IMR-90 (cell line): ENCODE measurements around the gene SEZ6L. TPM values are rescaled to one million over a fixed set of nuclear protein-coding genes. Genes with fewer than 3 reads are reported as not detected.
A peak's percentile ranks its signal among the peaks of the same experiment; 100 is the strongest.

Experiments used
- ATAC-seq: fragments of 200-7000 bp; cut with Tn5 transposase; 2 replicates; pipeline ENCODE4 v1.9.1; 2020; ENCODE audit warnings: low read depth, mild to moderate bottlenecking, moderate library complexity
- BruUV-seq: library from RNA; stranded (reverse); fragments of 400-500 nt; replicated peaks from 2 replicates; lab custom pipeline; 2021; lab: Mats Ljungman, UMichigan
- CTCF ChIA-PET: fragments of 300-600 bp; formaldehyde crosslinking; extraction: SDS; loops from one replicate; lab custom pipeline; 2021; ENCODE audit warnings: antibody characterized with exemption; lab: Yijun Ruan, JAX
- POLR2A ChIA-PET: fragments of 300-600 bp; sonication (Branson Sonifier 250); formaldehyde crosslinking; loops from one replicate; lab custom pipeline; 2022; ENCODE audit warnings: antibody characterized with exemption; ENCODE audit not compliant: unreplicated experiment; lab: Charles Lee
- DNase-seq: peaks from one replicate; pipeline ENCODE4 v3.0.0; 2013
- H2AFZ ChIP-seq: replicated peaks from 2 replicates; pipeline ENCODE3; 2013; ENCODE audit warnings: low read length, mild to moderate bottlenecking; ENCODE audit not compliant: poor library complexity
- H2AK5ac ChIP-seq: 2 replicates; pipeline ENCODE4 v1.6.1; 2013; ENCODE audit warnings: low read depth, low read length, inconsistent platforms
- H2AK9ac ChIP-seq: replicated peaks from 2 replicates; pipeline ENCODE3; 2013; ENCODE audit warnings: mild to moderate bottlenecking, low read depth, low read length, moderate library complexity; ENCODE audit not compliant: poor library complexity
- H2BK120ac ChIP-seq: 2 replicates; pipeline ENCODE4 v1.6.1; 2013; ENCODE audit warnings: low read depth, low read length, inconsistent platforms
- H2BK15ac ChIP-seq: 3 replicates; pipeline ENCODE4 v1.6.1; 2013; ENCODE audit warnings: low read depth, low read length, inconsistent platforms
- H2BK20ac ChIP-seq: 2 replicates; pipeline ENCODE4 v1.6.1; 2013; ENCODE audit warnings: low read depth, mild to moderate bottlenecking, inconsistent platforms, low read length, moderate library complexity
- H2BK5ac ChIP-seq: 2 replicates; pipeline ENCODE4 v1.6.1; 2013; ENCODE audit warnings: mild to moderate bottlenecking, low read depth, low read length, inconsistent platforms; ENCODE audit not compliant: poor library complexity, severe bottlenecking
- H3K14ac ChIP-seq: replicated peaks from 2 replicates; pipeline ENCODE4 v1.6.1; 2013; ENCODE audit warnings: low read depth, low read length, inconsistent platforms
- H3K18ac ChIP-seq: 2 replicates; pipeline ENCODE4 v1.6.1; 2013; ENCODE audit warnings: low read depth, low read length, control low read depth
- H3K23ac ChIP-seq: 2 replicates; pipeline ENCODE4 v1.6.1; 2013; ENCODE audit warnings: low read depth, low read length, inconsistent platforms
- H3K27ac ChIP-seq: 2 replicates; pipeline ENCODE4 v1.5.1; 2013; ENCODE audit warnings: mild to moderate bottlenecking, control low read depth, low read length; ENCODE audit not compliant: insufficient read depth
- H3K27me3 ChIP-seq: 2 replicates; pipeline ENCODE4 v1.6.1; 2013; ENCODE audit warnings: low read length; ENCODE audit not compliant: control insufficient read depth, insufficient read depth
- H3K36me3 ChIP-seq: 2 replicates; pipeline ENCODE4 v1.6.1; 2013; ENCODE audit warnings: low read length, mixed read lengths; ENCODE audit not compliant: control insufficient read depth, insufficient read depth
- H3K4ac ChIP-seq: 2 replicates; pipeline ENCODE4 v1.6.1; 2013; ENCODE audit warnings: low read depth, low read length, inconsistent platforms
- H3K4me1 ChIP-seq: 2 replicates; pipeline ENCODE4 v1.6.1; 2013; ENCODE audit warnings: low read length, mixed read lengths; ENCODE audit not compliant: control insufficient read depth, insufficient read depth
- H3K4me2 ChIP-seq: 2 replicates; pipeline ENCODE4 v1.6.1; 2013; ENCODE audit warnings: low read depth, mild to moderate bottlenecking, control low read depth, low read length, moderate library complexity
- H3K4me3 ChIP-seq: 2 replicates; pipeline ENCODE4 v1.5.1; 2013; ENCODE audit warnings: low read depth, mild to moderate bottlenecking, control low read depth, low read length, moderate library complexity; ENCODE audit not compliant: insufficient read depth
- H3K56ac ChIP-seq: 2 replicates; pipeline ENCODE4 v1.6.1; 2013; ENCODE audit warnings: low read length, inconsistent platforms; ENCODE audit not compliant: insufficient read depth; ENCODE audit errors: extremely low read depth
- H3K79me1 ChIP-seq, 2 experiments: 2 replicates each; pipeline ENCODE4 v1.6.1; 2013; ENCODE audit warnings: low read length in 2 of 2, inconsistent platforms in 1 of 2, low read depth in 1 of 2
- H3K9ac ChIP-seq: 2 replicates; pipeline ENCODE4 v1.6.1; 2013; ENCODE audit warnings: low read depth, low read length, control low read depth
- H3K9me1 ChIP-seq: 2 replicates; pipeline ENCODE4 v1.6.1; 2013; ENCODE audit warnings: low read length, inconsistent platforms; ENCODE audit not compliant: insufficient read depth
- H3K9me3 ChIP-seq: 2 replicates; pipeline ENCODE4 v1.6.1; 2013; ENCODE audit warnings: low read length; ENCODE audit not compliant: control insufficient read depth, insufficient read depth
- H4K20me1 ChIP-seq: 2 replicates; pipeline ENCODE4 v1.6.1; 2013; ENCODE audit warnings: low read length, inconsistent platforms; ENCODE audit not compliant: insufficient read depth
- H4K5ac ChIP-seq: 2 replicates; pipeline ENCODE4 v1.6.1; 2013; ENCODE audit warnings: mild to moderate bottlenecking, low read depth, low read length, control low read depth
- H4K8ac ChIP-seq, 2 experiments: 2 replicates each; pipeline ENCODE4 v1.6.1; 2013; ENCODE audit warnings: low read depth in 2 of 2, low read length in 2 of 2, control low read depth in 1 of 2, inconsistent platforms in 1 of 2
- H4K91ac ChIP-seq: 2 replicates; pipeline ENCODE4 v1.6.1; 2013; ENCODE audit warnings: low read depth, low read length, inconsistent platforms; ENCODE audit not compliant: insufficient read depth
- BHLHE40 ChIP-seq: fragments of 150-350 bp; IDR thresholded peaks from 2 replicates; pipeline ENCODE4 v1.6.1; 2016; ENCODE audit warnings: mild to moderate bottlenecking, low read depth, low read length
- WGBS, 2 experiments: methylation state at CpG; one replicate each; pipeline versions ENCODE4 v1.1.5 to v1.1.7; 2013; ENCODE audit warnings: missing lambda C conversion rate in 2 of 2; ENCODE audit not compliant: insufficient read length in 1 of 2; ENCODE audit errors: extremely low coverage in 2 of 2; 5-methylcytosine and 5-hydroxymethylcytosine counted together
- dilution Hi-C: fragments of 300-500 bp; cut with HindIII; formaldehyde crosslinking; loops from one replicate; pipeline ENCODE4 v1.14.3; 2018; ENCODE audit warnings: low sequenced_read_pairs; ENCODE audit not compliant: unreplicated experiment
- in situ Hi-C: fragments of 300-500 bp; cut with MboI; formaldehyde crosslinking; loops from 3 replicates; pipeline ENCODE4 v1.14.3; 2019; ENCODE audit warnings: low sequenced_read_pairs, inconsistent platforms, mixed read lengths
- intact Hi-C: fragments of 100-400 bp; cut with micrococcal nuclease; formaldehyde crosslinking; loops from 2 replicates; pipeline ENCODE4 v1.10.0; 2022
- polyA plus RNA-seq, 3 experiments: library from polyadenylated mRNA; depleted of rRNA; stranded (reverse); fragments of >200 nt; gene quantifications; 2 replicates each; pipeline ENCODE4 v1.2.3, GENCODE V29; 2012; ENCODE audit warnings: low replicate concordance in 1 of 3
- total RNA-seq: library from RNA; depleted of rRNA; stranded (reverse); fragments of >200 nt; gene quantifications from 2 replicates; pipeline ENCODE4 v1.2.3, GENCODE V29; 2012
- TF ChIP-seq, protein P1 (sequence below): fragments of 150-350 bp; IDR thresholded peaks from 2 replicates; pipeline ENCODE4 v1.6.1; 2017; ENCODE audit warnings: mild to moderate bottlenecking, antibody characterized with exemption, low read length, low read depth

Gene SEZ6L
- total and polyA plus RNA-seq, 2 of the 4 experiments (the other 2 are of a cell fraction): not detected

DNA sequence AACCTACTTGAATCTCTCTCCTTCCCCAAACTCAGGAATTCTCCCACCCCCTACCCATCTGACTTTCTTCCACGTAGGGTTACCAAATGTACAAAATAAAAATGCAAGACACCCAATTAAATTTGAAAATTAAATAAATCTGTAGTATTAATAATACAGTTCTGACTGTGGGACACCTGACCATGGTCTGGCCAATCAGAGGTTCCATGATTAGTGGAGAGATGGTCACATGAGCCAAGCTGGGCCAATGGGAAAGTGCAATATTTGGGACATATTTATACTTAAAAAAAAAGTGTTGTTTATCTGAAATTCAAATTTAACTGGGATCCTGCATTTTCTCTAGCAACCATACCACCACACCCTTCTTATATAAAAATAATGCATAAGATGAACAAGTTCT lies 230.0 kb downstream of the SEZ6L start:
- Histone ChIP-seq H4K8ac (no peak overlapping the region), H2BK5ac (no peak overlapping the region), H3K14ac (no peak overlapping the region), H2AFZ (no peak overlapping the region), H3K56ac (no peak overlapping the region), H2BK15ac (no peak overlapping the region), H2AK9ac (no peak overlapping the region), H2BK120ac (no peak overlapping the region), H3K27ac (no peak overlapping the region), H3K23ac (no peak overlapping the region), H3K36me3 (no peaks in the 10 kb centered on the region), H3K4me2 (no peak overlapping the region), H4K20me1 (no peaks in the 10 kb centered on the region), H3K9me1 (no peaks in the 10 kb centered on the region), H3K27me3 (peaks cover 14% of the 10 kb centered on the region), H3K4ac (no peak overlapping the region), H3K18ac (no peak overlapping the region), H3K79me1 (no peaks in the 10 kb centered on the region), H4K91ac (no peak overlapping the region), H4K5ac (no peak overlapping the region), H3K9ac (no peak overlapping the region), H3K4me1 (no peaks in the 10 kb centered on the region), H2BK20ac (no peak overlapping the region), H3K4me3 (no peak overlapping the region), H2AK5ac (no peak overlapping the region), H3K9me3 (no peaks in the 10 kb centered on the region)
- DNase-seq (no peak), ATAC-seq (no peak)
- dilution Hi-C loops: no loop called here
- intact Hi-C loops: loop anchor here (5.0 kb wide), 1 partner anchor 268 kb away; no protein-coding TSS in a partner anchor
- in situ Hi-C loops: no loop called here
- no TSS peak for BruUV-seq
- WGBS, 2 experiments: no CpG with 5 or more reads among the region's 1 CpG
- POLR2A ChIA-PET: no interaction called here
- CTCF ChIA-PET: interaction anchor here (1.0 kb wide), 1 partner anchor 60 kb away, joined by 3 read pairs; no protein-coding TSS in a partner anchor
- TF ChIP-seq, protein P1, sequence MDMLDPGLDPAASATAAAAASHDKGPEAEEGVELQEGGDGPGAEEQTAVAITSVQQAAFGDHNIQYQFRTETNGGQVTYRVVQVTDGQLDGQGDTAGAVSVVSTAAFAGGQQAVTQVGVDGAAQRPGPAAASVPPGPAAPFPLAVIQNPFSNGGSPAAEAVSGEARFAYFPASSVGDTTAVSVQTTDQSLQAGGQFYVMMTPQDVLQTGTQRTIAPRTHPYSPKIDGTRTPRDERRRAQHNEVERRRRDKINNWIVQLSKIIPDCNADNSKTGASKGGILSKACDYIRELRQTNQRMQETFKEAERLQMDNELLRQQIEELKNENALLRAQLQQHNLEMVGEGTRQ: peak; percentile 92
- no peak for TF ChIP-seq BHLHE40
